GM12872 (cell line): ENCODE results near the gene KCNQ1OT1.

Experiments used
- TF ChIP-seq, protein P1 (sequence below): IDR thresholded peaks from 3 replicates; pipeline ENCODE4 v1.5.1; 2011; ENCODE audit warnings: low read depth, mild to moderate bottlenecking, low read length, moderate library complexity; ENCODE audit not compliant: insufficient read depth

The KCNQ1OT1 gene

GRCh38 chr11:2573240-2574042, 126.4 kb downstream of the KCNQ1OT1 start:
- TF ChIP-seq, protein P1, sequence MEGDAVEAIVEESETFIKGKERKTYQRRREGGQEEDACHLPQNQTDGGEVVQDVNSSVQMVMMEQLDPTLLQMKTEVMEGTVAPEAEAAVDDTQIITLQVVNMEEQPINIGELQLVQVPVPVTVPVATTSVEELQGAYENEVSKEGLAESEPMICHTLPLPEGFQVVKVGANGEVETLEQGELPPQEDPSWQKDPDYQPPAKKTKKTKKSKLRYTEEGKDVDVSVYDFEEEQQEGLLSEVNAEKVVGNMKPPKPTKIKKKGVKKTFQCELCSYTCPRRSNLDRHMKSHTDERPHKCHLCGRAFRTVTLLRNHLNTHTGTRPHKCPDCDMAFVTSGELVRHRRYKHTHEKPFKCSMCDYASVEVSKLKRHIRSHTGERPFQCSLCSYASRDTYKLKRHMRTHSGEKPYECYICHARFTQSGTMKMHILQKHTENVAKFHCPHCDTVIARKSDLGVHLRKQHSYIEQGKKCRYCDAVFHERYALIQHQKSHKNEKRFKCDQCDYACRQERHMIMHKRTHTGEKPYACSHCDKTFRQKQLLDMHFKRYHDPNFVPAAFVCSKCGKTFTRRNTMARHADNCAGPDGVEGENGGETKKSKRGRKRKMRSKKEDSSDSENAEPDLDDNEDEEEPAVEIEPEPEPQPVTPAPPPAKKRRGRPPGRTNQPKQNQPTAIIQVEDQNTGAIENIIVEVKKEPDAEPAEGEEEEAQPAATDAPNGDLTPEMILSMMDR: no peak

GRCh38 chr11:2572491-2573239, 127.1 kb downstream of the KCNQ1OT1 start:
- TF ChIP-seq, protein P1: no peak

DNA sequence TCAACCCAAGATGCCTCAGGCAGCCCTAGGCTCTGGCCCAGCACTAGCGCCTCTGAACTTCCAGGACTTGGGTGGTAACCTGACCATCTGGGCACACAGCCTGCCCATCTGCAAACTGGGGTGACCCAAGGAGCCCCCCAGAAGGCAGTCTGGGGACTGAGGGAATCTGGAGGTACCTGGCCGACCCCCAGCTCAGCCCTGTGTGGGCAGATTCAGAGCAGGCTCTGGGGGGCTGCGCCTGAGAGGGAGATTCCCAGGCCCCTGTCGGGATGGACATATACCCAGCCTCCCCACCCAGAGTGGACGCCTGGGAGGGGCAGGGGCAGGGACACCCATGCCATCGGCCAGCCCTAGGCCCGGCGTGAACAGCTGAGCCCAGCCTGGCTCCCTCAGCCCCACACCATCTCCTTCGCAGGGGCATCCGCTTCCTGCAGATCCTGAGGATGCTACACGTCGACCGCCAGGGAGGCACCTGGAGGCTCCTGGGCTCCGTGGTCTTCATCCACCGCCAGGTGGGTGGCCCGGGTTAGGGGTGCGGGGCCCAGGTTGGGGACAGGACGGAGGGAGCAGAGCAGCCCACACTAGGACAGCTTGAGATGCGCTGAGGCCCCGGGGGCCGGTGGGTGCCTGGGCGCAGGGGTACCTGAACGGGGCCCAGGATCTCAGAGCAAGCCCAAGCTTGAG, 128.1 kb downstream of the KCNQ1OT1 start:
- TF ChIP-seq, protein P1: no peak

- TF ChIP-seq, protein P1: no peak
These were observed 128.8 kb downstream of the KCNQ1OT1 start for GRCh38 chr11:2570841-2571597.

DNA sequence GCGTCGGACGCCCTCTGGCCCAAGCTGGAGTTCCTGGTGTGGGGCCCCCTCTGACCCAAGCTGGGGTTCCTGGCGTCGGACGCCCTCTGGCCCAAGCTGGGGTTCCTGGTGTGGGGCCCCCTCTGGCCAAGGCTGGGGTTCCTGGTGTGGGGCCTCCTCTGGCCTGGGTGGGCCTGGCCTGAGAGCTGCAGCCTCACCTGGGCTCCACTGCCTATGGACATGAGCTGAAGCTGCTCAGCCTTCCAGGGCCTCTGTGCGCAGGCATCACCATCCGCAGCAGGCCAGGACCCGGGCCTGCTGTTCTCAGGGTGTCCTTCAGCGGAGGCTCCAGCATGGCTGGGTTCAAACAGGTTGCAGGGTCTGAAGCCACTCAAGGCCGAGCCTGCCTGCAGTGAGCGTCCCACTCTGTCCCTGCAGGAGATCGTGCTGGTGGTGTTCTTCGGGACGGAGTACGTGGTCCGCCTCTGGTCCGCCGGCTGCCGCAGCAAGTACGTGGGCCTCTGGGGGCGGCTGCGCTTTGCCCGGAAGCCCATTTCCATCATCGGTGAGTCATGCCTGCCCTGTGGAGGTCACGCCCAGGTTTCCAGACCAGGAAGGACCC, 129.5 kb downstream of the KCNQ1OT1 start:
- TF ChIP-seq, protein P1: no peak

- TF ChIP-seq, protein P1: no peak
These were observed 130.0 kb downstream of the KCNQ1OT1 start for GRCh38 chr11:2569731-2570210.
